Hair follicle dermal papilla cell (primary cell): ENCODE measurements around the gene PEAK1. TPM values are rescaled to one million over a fixed set of nuclear protein-coding genes. Genes with fewer than 3 reads are reported as not detected.

Source experiments
- total RNA-seq: library from RNA; depleted of rRNA; stranded (reverse); fragments of >200 nt; gene quantifications from 2 replicates; pipeline ENCODE4 v1.2.3, GENCODE V29; 2012

PEAK1 gene
- total RNA-seq = 156 and 177 TPM in 2 replicates

GRCh38 chr15:77419836-77420609 lies at the start of gene PEAK1:
Gene PEAK1, minus strand, starts transcription at chr15:77420104. Its CDS starts 238,178 bp downstream, at chr15:77181926.

GRCh38 chr15:77420610-77421369 lies 886 bp upstream of the PEAK1 start, which contains the start of gene HMG20A:
Gene HMG20A, plus strand, starts transcription at chr15:77420888. Its CDS starts 37,520 bp downstream, at chr15:77458408.

GRCh38 chr15:77070495-77071304 lies 349.2 kb downstream of the PEAK1 start, which contains the start of gene TSPAN3:
Gene TSPAN3, minus strand, starts transcription at chr15:77071109. Its CDS starts 155 bp downstream, at chr15:77070954.

Other genes with a start within 250 kb of the PEAK1 start
- 32.9 and 43.3 TPM in 2 replicates for gene HMG20A, start 784 bp upstream of the PEAK1 start, total RNA-seq
- not detected in 2 replicates for gene LINGO1, start 212.8 kb upstream of the PEAK1 start, total RNA-seq